ENCODE data around the gene MAP2K5. TPM values are rescaled to one million over a fixed set of nuclear protein-coding genes. Genes with fewer than 3 reads are reported as not detected.

The MAP2K5 gene
- total RNA-seq, 1 donor from 2014 or later, result 2.9 TPM

GRCh38 chr15:67564021-67564967 lies 21.8 kb downstream of the MAP2K5 start:
- Histone ChIP-seq H3K36me3 (ENCODE audit: control insufficient read depth, insufficient read depth, low read length) (no peaks in the 10 kb centered on the region), H3K4me3 (ENCODE audit: low read depth, low read length) (no peak overlapping the region), H3K27me3 (ENCODE audit: control insufficient read depth, insufficient read depth, low read length) (no peaks in the 10 kb centered on the region)
- DNase-seq (ENCODE audit: low read depth) (no peak), FAIRE-seq (no peak)
- TF ChIP-seq, protein P1, sequence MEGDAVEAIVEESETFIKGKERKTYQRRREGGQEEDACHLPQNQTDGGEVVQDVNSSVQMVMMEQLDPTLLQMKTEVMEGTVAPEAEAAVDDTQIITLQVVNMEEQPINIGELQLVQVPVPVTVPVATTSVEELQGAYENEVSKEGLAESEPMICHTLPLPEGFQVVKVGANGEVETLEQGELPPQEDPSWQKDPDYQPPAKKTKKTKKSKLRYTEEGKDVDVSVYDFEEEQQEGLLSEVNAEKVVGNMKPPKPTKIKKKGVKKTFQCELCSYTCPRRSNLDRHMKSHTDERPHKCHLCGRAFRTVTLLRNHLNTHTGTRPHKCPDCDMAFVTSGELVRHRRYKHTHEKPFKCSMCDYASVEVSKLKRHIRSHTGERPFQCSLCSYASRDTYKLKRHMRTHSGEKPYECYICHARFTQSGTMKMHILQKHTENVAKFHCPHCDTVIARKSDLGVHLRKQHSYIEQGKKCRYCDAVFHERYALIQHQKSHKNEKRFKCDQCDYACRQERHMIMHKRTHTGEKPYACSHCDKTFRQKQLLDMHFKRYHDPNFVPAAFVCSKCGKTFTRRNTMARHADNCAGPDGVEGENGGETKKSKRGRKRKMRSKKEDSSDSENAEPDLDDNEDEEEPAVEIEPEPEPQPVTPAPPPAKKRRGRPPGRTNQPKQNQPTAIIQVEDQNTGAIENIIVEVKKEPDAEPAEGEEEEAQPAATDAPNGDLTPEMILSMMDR (IDR thresholded peaks at IDR 0.05; ENCODE audit: insufficient read depth, low read length, severe bottlenecking), result no peak

GRCh38 chr15:67564968-67565345 lies 22.5 kb downstream of the MAP2K5 start:
- FAIRE-seq, result no peak

DNA sequence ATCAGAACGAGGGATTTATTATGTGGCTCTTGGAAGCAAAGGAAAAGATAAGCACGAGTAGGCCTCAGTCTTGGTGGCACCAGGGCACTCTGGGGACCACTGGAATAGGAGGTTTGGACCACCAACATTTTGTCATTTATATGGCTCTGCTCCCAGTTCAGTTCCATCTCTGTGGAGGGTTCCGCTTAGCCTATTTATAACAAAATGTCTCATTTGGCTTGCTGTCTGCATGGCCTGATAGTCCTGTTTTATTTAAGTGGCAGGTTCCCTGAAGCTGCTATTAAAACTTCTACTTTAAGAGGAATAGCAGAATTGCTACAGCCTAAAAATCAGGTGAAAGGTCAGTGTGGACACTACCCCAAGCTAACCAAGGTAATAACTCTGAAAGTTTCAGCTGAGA lies 27.2 kb downstream of the MAP2K5 start:
- no peak for FAIRE-seq
- Histone ChIP-seq H3K4me3 (ENCODE audit: low read depth, low read length) (no peak overlapping the region), H3K36me3 (ENCODE audit: control insufficient read depth, insufficient read depth, low read length) (no peaks in the 10 kb centered on the region), H3K27me3 (ENCODE audit: control insufficient read depth, insufficient read depth, low read length) (no peaks in the 10 kb centered on the region)
- TF ChIP-seq, protein P1 (IDR thresholded peaks at IDR 0.05; ENCODE audit: insufficient read depth, low read length, severe bottlenecking), result no peak
- DNase-seq (ENCODE audit: low read depth), result no peak

More at GRCh38 chr15:67564968-67565345, 22.5 kb downstream of the MAP2K5 start:
- Histone ChIP-seq H3K36me3 (ENCODE audit: control insufficient read depth, insufficient read depth, low read length) (no peaks in the 10 kb centered on the region), H3K4me3 (ENCODE audit: low read depth, low read length) (no peak overlapping the region), H3K27me3 (ENCODE audit: control insufficient read depth, insufficient read depth, low read length) (no peaks in the 10 kb centered on the region)
- no peak for DNase-seq (ENCODE audit: low read depth)
- TF ChIP-seq, protein P1 (IDR thresholded peaks at IDR 0.05; ENCODE audit: insufficient read depth, low read length, severe bottlenecking), result no peak

DNA sequence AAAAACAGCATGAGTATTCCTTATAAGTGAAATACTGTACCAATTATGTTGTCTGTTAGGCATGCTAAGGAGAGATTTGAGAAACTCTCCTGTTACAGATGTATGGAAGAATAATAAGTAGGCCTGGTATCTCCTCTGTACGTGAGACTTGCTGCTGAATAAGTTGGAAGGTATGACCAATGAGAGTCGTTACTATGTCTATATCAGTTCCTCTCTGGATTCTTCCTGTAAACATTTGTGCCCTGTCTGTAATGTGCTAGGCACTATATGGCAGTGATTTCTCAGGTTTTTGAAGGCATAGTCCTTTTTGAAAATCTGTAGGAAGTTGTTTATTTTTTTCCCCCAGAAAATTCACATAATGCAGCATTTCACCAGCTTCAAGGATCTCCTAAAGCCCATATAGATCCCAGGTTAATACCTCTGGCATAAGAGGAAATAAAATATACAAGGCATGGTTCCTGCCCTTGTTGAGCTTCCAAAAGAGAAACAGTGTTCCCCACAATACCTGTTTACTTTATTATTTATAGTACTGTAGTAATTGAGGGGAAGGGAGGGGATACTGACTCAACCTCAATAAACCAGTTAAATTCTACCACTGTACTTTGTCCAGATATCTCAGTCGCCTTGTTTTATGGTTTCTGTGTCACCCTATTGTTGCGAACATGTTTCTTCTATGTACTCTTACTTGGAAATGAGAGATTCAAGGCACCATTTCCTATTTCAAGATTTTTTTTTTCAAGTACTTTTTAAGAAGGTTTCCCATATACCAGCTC lies 28.6 kb downstream of the MAP2K5 start:
- DNase-seq (ENCODE audit: low read depth), result no peak
- TF ChIP-seq, protein P1 (IDR thresholded peaks at IDR 0.05; ENCODE audit: insufficient read depth, low read length, severe bottlenecking), result no peak
- H3K4me3 ChIP-seq (ENCODE audit: low read depth, low read length), result no peak overlapping the region
- H3K27me3 ChIP-seq (ENCODE audit: control insufficient read depth, insufficient read depth, low read length), result no peaks in the 10 kb centered on the region
- FAIRE-seq, result no peak
- H3K36me3 ChIP-seq (ENCODE audit: control insufficient read depth, insufficient read depth, low read length), result no peaks in the 10 kb centered on the region

- FAIRE-seq (no peak), DNase-seq (ENCODE audit: low read depth) (no peak)
- TF ChIP-seq, protein P1 (IDR thresholded peaks at IDR 0.05; ENCODE audit: insufficient read depth, low read length, severe bottlenecking), result no peak
- Histone ChIP-seq H3K27me3 (ENCODE audit: control insufficient read depth, insufficient read depth, low read length) (no peaks in the 10 kb centered on the region), H3K36me3 (ENCODE audit: control insufficient read depth, insufficient read depth, low read length) (no peaks in the 10 kb centered on the region), H3K4me3 (ENCODE audit: low read depth, low read length) (no peak overlapping the region)
Measured at GRCh38 chr15:67571648-67572415, 29.3 kb downstream of the MAP2K5 start.

All from bronchial epithelial cell (primary cell).